ENCODE data around the gene GPR173.

GPR173 gene

DNA sequence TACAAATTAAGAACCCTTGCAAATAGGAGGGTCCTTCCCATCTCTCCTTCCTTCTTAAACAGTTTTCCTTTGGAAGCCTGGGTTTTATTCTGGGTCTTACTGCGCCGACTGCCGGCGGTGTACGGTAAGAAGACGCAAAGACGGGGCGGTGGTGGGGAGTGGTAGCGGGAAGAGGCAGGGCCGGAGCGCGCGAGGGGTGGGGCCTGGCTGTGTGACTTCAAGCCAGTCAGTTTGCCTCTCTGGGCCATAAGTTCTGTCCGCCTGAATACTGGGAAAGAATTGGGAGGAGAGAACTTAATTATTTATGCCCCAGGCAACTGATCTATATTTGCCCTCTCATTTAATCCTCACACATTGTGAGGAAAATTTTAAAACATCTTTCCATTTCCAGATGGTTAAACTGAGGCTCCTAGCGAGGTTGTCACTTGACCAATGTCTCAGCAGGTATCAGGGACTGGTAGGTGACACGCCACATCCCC, 44.6 kb downstream of the GPR173 start:
- in situ Hi-C loops (cut with MboI; ENCODE audit: low pct_unique_long_range_greater_than_20kb, low sequenced_read_pairs, unreplicated experiment) = no loop called here
- peak; percentile 69 for DNase-seq (ENCODE audit: low spot score)
- TF ChIP-seq, protein P1, sequence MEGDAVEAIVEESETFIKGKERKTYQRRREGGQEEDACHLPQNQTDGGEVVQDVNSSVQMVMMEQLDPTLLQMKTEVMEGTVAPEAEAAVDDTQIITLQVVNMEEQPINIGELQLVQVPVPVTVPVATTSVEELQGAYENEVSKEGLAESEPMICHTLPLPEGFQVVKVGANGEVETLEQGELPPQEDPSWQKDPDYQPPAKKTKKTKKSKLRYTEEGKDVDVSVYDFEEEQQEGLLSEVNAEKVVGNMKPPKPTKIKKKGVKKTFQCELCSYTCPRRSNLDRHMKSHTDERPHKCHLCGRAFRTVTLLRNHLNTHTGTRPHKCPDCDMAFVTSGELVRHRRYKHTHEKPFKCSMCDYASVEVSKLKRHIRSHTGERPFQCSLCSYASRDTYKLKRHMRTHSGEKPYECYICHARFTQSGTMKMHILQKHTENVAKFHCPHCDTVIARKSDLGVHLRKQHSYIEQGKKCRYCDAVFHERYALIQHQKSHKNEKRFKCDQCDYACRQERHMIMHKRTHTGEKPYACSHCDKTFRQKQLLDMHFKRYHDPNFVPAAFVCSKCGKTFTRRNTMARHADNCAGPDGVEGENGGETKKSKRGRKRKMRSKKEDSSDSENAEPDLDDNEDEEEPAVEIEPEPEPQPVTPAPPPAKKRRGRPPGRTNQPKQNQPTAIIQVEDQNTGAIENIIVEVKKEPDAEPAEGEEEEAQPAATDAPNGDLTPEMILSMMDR (IDR thresholded peaks at IDR 0.05; ENCODE audit: extremely low read depth, insufficient read depth, missing control alignments) = peak; percentile 67

DNA sequence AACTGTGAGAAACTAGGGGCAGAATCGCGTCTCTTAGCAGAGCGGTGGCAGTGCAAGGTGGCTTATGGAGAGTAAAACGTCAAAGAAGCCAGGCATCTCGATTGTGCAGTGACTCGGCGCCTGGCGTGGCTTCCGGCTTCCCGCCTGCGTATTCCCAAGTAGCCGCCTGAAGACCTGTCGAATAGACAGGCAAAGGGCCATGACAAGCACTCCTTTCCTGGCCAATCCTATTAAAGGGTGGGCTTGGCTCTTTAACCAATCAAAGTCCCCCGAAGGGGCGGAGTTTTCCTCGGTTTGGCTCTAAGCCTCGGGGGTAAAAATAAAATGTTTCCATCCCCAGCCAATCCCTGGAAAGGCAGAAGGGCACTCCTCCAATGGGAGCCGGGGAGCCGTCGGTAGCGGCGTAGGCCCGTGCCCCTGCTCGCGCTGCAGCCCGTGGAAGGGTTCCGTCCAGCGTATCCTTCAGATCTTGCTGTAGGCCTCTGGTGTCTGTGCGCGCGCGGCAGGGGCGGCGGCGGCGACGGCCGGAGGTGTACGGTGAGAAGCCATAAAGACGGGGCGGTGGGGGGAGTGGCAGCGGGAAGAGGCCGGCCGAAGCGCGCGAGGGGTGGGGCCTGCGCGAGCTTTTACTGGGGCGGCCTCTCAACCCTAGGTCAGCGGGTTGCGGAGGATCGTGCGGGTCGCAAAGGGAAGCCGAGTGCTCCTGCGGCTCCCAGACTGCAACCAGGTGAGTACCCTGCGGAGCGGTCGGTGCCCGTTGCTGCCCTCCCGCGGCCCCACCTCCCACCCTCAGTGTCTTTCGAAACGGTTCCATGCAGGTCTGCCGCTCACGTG, 45.4 kb downstream of the GPR173 start, which contains the start of gene KANTR:
Gene KANTR (plus strand): TSS at position 395 of the 834 bp plus-strand sequence. CDS start 30,131 bp downstream, outside the sequence.
- in situ Hi-C loops (cut with MboI; ENCODE audit: low pct_unique_long_range_greater_than_20kb, low sequenced_read_pairs, unreplicated experiment) = no loop called here
- TF ChIP-seq, protein P1 (IDR thresholded peaks at IDR 0.05; ENCODE audit: extremely low read depth, insufficient read depth, missing control alignments) = no peak
- DNase-seq (ENCODE audit: low spot score) = peak; percentile 90

DNA sequence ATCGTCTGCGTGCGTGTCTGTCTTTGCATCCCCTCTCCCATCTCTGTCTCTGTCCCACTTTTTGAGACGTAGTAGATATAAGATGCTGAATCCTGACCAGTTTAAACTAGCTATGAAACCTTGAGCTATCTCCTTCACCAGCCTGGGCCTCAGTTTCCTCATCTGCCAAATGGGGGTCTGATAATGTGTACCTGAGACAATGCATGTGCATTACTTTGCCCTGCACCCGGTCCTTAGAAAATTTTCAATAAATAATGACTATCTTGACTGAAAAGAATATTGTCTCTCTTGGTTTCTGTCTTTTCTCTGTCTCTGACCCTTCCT, 46.0 kb downstream of the GPR173 start:
- TF ChIP-seq, protein P1 (IDR thresholded peaks at IDR 0.05; ENCODE audit: extremely low read depth, insufficient read depth, missing control alignments) = no peak

DNA sequence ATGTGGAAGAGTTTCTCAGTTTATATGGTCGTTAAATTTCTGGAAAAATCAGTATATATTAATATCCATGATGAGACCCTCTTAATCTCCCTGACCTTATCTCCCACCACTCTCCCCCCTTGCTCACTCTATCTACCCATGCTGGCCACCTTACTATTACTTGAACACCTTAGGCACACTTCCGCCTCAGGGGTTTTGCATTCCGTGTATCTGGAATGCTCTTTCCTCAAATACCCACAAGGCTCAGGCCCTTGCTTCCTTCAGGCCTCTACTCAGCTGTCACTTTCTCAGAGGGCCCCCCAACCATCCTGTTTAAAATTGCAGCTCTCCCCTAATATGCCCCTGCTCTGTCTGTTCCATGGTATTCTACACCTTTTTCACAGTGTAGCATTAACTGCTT, 47.2 kb downstream of the GPR173 start:
- in situ Hi-C loops (cut with MboI; ENCODE audit: low pct_unique_long_range_greater_than_20kb, low sequenced_read_pairs, unreplicated experiment) = no loop called here

More for the DNA sequence above, 46.0 kb downstream of the GPR173 start:
- in situ Hi-C loops (cut with MboI; ENCODE audit: low pct_unique_long_range_greater_than_20kb, low sequenced_read_pairs, unreplicated experiment) = no loop called here
- DNase-seq (ENCODE audit: low spot score) = no peak

DNA sequence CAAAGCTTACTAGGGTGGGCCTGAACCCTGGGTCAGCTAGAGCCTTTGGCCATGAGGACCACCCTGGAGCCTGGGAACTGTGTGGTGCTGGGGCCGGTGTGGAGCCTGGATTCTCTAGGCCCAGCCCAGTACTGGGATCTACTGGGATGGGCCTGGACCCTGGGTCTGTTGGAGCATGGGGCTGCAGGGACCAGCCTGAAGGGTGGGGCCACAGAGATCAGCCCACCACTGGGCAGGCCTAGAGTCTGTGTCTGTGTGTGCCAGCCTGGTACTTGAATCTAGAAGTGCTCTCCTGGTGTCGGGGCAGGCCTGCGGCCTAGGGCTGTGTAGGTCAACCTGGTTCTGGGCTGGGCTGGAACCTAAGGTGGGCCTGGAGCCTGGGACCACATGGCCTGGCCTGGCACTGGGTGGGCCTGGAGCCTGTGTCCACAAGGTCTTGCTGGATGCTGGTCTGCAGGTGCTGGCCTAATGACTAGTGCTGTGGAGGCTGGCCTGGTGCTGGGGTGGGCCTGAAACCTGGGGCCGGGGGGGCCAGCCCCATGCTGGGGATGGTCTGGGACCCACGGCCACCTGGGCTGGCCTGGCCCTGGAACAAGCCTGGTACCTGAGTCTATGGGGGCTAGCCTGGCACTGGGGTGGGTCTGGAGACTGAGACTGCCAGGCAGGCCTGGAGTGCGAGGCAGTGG, 66.4 kb downstream of the GPR173 start:
- TF ChIP-seq, protein P1 (IDR thresholded peaks at IDR 0.05; ENCODE audit: extremely low read depth, insufficient read depth, missing control alignments) = no peak
- no peak for DNase-seq (ENCODE audit: low spot score)
- in situ Hi-C loops (cut with MboI; ENCODE audit: low pct_unique_long_range_greater_than_20kb, low sequenced_read_pairs, unreplicated experiment) = no loop called here

More for the DNA sequence above, 47.2 kb downstream of the GPR173 start:
- no peak for DNase-seq (ENCODE audit: low spot score)
- TF ChIP-seq, protein P1 (IDR thresholded peaks at IDR 0.05; ENCODE audit: extremely low read depth, insufficient read depth, missing control alignments) = no peak

DNA sequence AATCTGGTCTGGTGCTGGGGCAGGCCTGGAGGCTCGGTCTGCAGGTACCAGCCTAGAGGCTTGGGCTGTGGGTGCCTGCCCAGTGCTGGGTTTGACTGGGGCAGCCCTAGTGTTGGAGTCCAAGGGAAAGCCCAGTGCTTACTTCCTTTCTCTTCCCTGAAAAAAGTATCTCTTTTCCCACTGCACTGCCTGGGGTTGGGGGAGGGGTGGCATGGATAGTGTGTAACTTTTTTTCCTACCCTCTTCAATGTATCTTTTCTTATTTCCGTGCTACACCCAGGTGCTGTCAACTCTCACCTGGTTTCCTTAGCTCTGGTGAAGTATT, 66.9 kb downstream of the GPR173 start:
- in situ Hi-C loops (cut with MboI; ENCODE audit: low pct_unique_long_range_greater_than_20kb, low sequenced_read_pairs, unreplicated experiment) = no loop called here
- TF ChIP-seq, protein P1 (IDR thresholded peaks at IDR 0.05; ENCODE audit: extremely low read depth, insufficient read depth, missing control alignments) = no peak
- DNase-seq (ENCODE audit: low spot score) = no peak

Data from GM13977 (cell line).